SK-N-SH (cell line): ENCODE measurements around the gene CNIH3. TPM values are rescaled to one million over a fixed set of nuclear protein-coding genes. Genes with fewer than 3 reads are reported as not detected.

Experiments
- CTCF ChIA-PET: fragments of 300-600, 350-600 bp; formaldehyde crosslinking; extraction: SDS; loops from one replicate; lab custom pipeline; 2021; lab: Yijun Ruan, JAX
- POLR2A ChIA-PET: fragments of 350-600 bp; sonication (Branson Sonifier 250); formaldehyde crosslinking; extraction: SDS; loops from one replicate; lab custom pipeline; 2020; ENCODE audit warnings: antibody characterized with exemption, inconsistent platforms; lab: Yijun Ruan, JAX
- DNase-seq: peaks from one replicate; pipeline ENCODE4 v3.0.0; 2012
- H2AFZ ChIP-seq: fragments of 200-600 bp; sonication (generic); 2 replicates; pipeline ENCODE4 v1.8.1; 2016; ENCODE audit warnings: antibody characterized with exemption, mild to moderate bottlenecking, low read depth
- H3F3A ChIP-seq: fragments of 200-600 bp; sonication (generic); replicated peaks from 2 replicates; pipeline ENCODE3; 2016; ENCODE audit warnings: antibody characterized with exemption, mild to moderate bottlenecking; ENCODE audit not compliant: insufficient read depth
- H3K27ac ChIP-seq, 2 experiments: fragments of 200-500 bp in 1 of 2; fragments of 200-600 bp in 1 of 2; sonication (Bioruptor generic) in 1 of 2; sonication (generic), shearing (Covaris generic) in 1 of 2; 2 replicates each; pipeline versions ENCODE4 v1.5.1 to v1.6.1; 2014 to 2016; ENCODE audit warnings: low read depth in 2 of 2, inconsistent platforms in 1 of 2, low read length in 1 of 2, mild to moderate bottlenecking in 1 of 2, mixed read lengths in 1 of 2
- H3K27me3 ChIP-seq: fragments of 200-600 bp; sonication (generic), shearing (Covaris generic); 2 replicates; pipeline ENCODE4 v1.6.1; 2016; ENCODE audit warnings: mixed run types; ENCODE audit not compliant: insufficient read depth
- H3K36me3 ChIP-seq, 2 experiments: fragments of 200-500 bp in 1 of 2; fragments of 200-600 bp in 1 of 2; sonication (Bioruptor generic) in 1 of 2; sonication (generic) in 1 of 2; replicated peaks in 1 of 2; 2 replicates each; pipeline versions ENCODE3 to v1.5.1; 2014 to 2016; ENCODE audit warnings: low read length in 1 of 2, mild to moderate bottlenecking in 1 of 2; ENCODE audit not compliant: insufficient read depth in 2 of 2, control insufficient read depth in 1 of 2
- H3K4me1 ChIP-seq, 2 experiments: fragments of 200-500 bp in 1 of 2; fragments of 200-600 bp in 1 of 2; sonication (Bioruptor generic) in 1 of 2; sonication (generic), shearing (Covaris generic) in 1 of 2; 2 replicates each; pipeline versions ENCODE4 v1.5.1 to v1.6.1; 2014 to 2016; ENCODE audit warnings: low read depth in 1 of 2, low read length in 1 of 2, mixed run types in 1 of 2; ENCODE audit not compliant: insufficient read depth in 2 of 2, control insufficient read depth in 1 of 2
- H3K4me2 ChIP-seq: fragments of 200-600 bp; sonication (generic), shearing (Covaris generic); 2 replicates; pipeline ENCODE4 v1.6.1; 2017; ENCODE audit warnings: mixed run types
- H3K4me3 ChIP-seq, 2 experiments: fragments of 200-500 bp in 1 of 2; fragments of 200-600 bp in 1 of 2; sonication (Bioruptor generic) in 1 of 2; sonication (generic), shearing (Covaris generic) in 1 of 2; 2 replicates each; pipeline versions ENCODE4 v1.5.1 to v1.8.1; 2014 to 2016; ENCODE audit warnings: low read depth in 2 of 2, inconsistent platforms in 1 of 2, low read length in 1 of 2, mild to moderate bottlenecking in 1 of 2, mixed read lengths in 1 of 2, moderate library complexity in 1 of 2
- H3K79me2 ChIP-seq: fragments of 200-600 bp; sonication (generic); 2 replicates; pipeline ENCODE4 v1.8.1; 2017; ENCODE audit warnings: mild to moderate bottlenecking; ENCODE audit not compliant: insufficient read depth
- H3K9ac ChIP-seq: fragments of 200-600 bp; sonication (generic); 2 replicates; pipeline ENCODE4 v1.6.1; 2017; ENCODE audit warnings: mixed run types
- H3K9me2 ChIP-seq: fragments of 200-600 bp; sonication (generic); 2 replicates; pipeline ENCODE4 v1.6.1; 2017; ENCODE audit warnings: mixed run types
- H3K9me3 ChIP-seq: fragments of 200-600 bp; sonication (generic); 2 replicates; pipeline ENCODE4 v1.6.1; 2017; ENCODE audit warnings: mixed run types, mild to moderate bottlenecking, moderate library complexity
- H4K20me1 ChIP-seq: fragments of 200-600 bp; sonication (generic); 2 replicates; pipeline ENCODE4 v1.6.1; 2017; ENCODE audit warnings: mild to moderate bottlenecking, mixed run types; ENCODE audit not compliant: insufficient read depth
- ELF1 ChIP-seq: IDR thresholded peaks from 2 replicates; pipeline ENCODE4 v1.4.0; 2012
- EP300 ChIP-seq, 2 experiments: IDR thresholded peaks; 2 replicates each; pipeline versions ENCODE4 v1.4.0 to v1.6.1; 2012; ENCODE audit warnings: borderline replicate concordance in 1 of 2, low read depth in 1 of 2, low read length in 1 of 2
- EZH2phosphoT487 ChIP-seq: fragments of 200-600 bp; sonication (generic); IDR thresholded peaks from 2 replicates; pipeline ENCODE4 v1.6.1; 2017; ENCODE audit warnings: low read depth, mixed run types, mild to moderate bottlenecking, antibody characterized with exemption, moderate library complexity, borderline replicate concordance
- FOXJ3 ChIP-seq: sonication (generic); formaldehyde crosslinking; IDR thresholded peaks from 2 replicates; pipeline ENCODE4 v1.5.1; 2020; ENCODE audit warnings: mild to moderate bottlenecking, missing genetic modification reagents
- GABPA ChIP-seq: IDR thresholded peaks from 2 replicates; pipeline ENCODE4 v1.4.0; 2012; ENCODE audit warnings: low read depth, mild to moderate bottlenecking
- GATA2 ChIP-seq: sonication (generic); formaldehyde crosslinking; IDR thresholded peaks from 2 replicates; pipeline ENCODE4 v1.5.0; 2020; ENCODE audit warnings: mild to moderate bottlenecking, missing genetic modification reagents
- MEF2A ChIP-seq: IDR thresholded peaks from 2 replicates; pipeline ENCODE4 v1.4.0; 2012; ENCODE audit warnings: low read depth, borderline replicate concordance
- MXI1 ChIP-seq: IDR thresholded peaks from 2 replicates; pipeline ENCODE4 v1.6.1; 2012; ENCODE audit warnings: mild to moderate bottlenecking, low read depth, low read length, improper control_type of control experiment
- NRF1 ChIP-seq: IDR thresholded peaks from 2 replicates; pipeline ENCODE4 v1.6.1; 2012; ENCODE audit warnings: low read depth, mild to moderate bottlenecking, low read length
- RFX5 ChIP-seq: IDR thresholded peaks from 2 replicates; pipeline ENCODE4 v1.6.1; 2012; ENCODE audit warnings: mild to moderate bottlenecking, improper control_type of control experiment, low read length
- SIN3A ChIP-seq: IDR thresholded peaks from 2 replicates; pipeline ENCODE4 v1.6.1; 2012; ENCODE audit warnings: low read depth, mild to moderate bottlenecking, low read length, moderate library complexity, borderline replicate concordance
- SMC3 ChIP-seq: IDR thresholded peaks from 2 replicates; pipeline ENCODE4 v1.6.1; 2012; ENCODE audit warnings: low read depth, low read length, improper control_type of control experiment
- WGBS: methylation state at CpG from one replicate; pipeline ENCODE4 v1.1.6; 2017; ENCODE audit warnings: low lambda C conversion rate; 5-methylcytosine and 5-hydroxymethylcytosine counted together
- polyA plus RNA-seq, 3 experiments: library from polyadenylated mRNA; depleted of rRNA; stranded (reverse); fragments of >200 nt; gene quantifications; 2 replicates each; pipeline ENCODE4 v1.2.3, GENCODE V29; 2012
- TF ChIP-seq, protein P1 (sequence below): fragments of 150-350 bp; IDR thresholded peaks from 2 replicates; pipeline ENCODE4 v1.6.1; 2016; ENCODE audit warnings: mild to moderate bottlenecking, low read depth, low read length
- TF ChIP-seq, protein P2 (sequence below): IDR thresholded peaks from 2 replicates; pipeline ENCODE4 v1.4.0; 2012; ENCODE audit warnings: low read depth, borderline replicate concordance
- TF ChIP-seq, protein P3 (sequence below): IDR thresholded peaks from 2 replicates; pipeline ENCODE4; 2012

Gene CNIH3
- polyA plus RNA-seq, 1 of the 3 experiments (the other 2 are of a cell fraction): 18.8 TPM

DNA sequence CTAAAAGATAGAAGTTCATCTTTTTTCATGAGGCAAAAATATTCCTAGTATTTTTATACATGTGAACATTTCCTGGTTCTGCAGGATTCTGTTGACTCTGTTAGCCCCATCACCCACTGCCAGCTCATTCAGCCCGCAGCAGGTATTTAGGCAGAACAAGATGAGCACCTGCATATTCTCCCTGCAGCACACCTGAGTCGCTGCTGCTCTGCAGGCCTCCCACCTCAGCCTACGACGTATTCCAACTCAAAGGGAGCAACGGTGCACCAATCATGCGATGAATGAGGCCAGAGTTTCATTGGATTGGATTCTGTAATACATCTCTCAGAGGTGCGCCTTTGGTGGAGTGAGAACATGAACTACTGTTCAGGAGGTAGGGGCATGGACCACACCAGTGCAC, 87.6 kb downstream of the CNIH3 start (continued):
- TF ChIP-seq MEF2A (no peak), SMC3 (no peak), MXI1 (no peak), EZH2phosphoT487 (no peak), SIN3A (no peak), NRF1 (no peak), RFX5 (no peak), GATA2 (CRISPR knock-in tag) (no peak), FOXJ3 (CRISPR knock-in tag) (no peak)
- TF ChIP-seq, protein P1, sequence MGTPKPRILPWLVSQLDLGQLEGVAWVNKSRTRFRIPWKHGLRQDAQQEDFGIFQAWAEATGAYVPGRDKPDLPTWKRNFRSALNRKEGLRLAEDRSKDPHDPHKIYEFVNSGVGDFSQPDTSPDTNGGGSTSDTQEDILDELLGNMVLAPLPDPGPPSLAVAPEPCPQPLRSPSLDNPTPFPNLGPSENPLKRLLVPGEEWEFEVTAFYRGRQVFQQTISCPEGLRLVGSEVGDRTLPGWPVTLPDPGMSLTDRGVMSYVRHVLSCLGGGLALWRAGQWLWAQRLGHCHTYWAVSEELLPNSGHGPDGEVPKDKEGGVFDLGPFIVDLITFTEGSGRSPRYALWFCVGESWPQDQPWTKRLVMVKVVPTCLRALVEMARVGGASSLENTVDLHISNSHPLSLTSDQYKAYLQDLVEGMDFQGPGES: no peak
- TF ChIP-seq, protein P2, sequence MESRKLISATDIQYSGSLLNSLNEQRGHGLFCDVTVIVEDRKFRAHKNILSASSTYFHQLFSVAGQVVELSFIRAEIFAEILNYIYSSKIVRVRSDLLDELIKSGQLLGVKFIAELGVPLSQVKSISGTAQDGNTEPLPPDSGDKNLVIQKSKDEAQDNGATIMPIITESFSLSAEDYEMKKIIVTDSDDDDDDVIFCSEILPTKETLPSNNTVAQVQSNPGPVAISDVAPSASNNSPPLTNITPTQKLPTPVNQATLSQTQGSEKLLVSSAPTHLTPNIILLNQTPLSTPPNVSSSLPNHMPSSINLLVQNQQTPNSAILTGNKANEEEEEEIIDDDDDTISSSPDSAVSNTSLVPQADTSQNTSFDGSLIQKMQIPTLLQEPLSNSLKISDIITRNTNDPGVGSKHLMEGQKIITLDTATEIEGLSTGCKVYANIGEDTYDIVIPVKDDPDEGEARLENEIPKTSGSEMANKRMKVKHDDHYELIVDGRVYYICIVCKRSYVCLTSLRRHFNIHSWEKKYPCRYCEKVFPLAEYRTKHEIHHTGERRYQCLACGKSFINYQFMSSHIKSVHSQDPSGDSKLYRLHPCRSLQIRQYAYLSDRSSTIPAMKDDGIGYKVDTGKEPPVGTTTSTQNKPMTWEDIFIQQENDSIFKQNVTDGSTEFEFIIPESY: no peak

DNA sequence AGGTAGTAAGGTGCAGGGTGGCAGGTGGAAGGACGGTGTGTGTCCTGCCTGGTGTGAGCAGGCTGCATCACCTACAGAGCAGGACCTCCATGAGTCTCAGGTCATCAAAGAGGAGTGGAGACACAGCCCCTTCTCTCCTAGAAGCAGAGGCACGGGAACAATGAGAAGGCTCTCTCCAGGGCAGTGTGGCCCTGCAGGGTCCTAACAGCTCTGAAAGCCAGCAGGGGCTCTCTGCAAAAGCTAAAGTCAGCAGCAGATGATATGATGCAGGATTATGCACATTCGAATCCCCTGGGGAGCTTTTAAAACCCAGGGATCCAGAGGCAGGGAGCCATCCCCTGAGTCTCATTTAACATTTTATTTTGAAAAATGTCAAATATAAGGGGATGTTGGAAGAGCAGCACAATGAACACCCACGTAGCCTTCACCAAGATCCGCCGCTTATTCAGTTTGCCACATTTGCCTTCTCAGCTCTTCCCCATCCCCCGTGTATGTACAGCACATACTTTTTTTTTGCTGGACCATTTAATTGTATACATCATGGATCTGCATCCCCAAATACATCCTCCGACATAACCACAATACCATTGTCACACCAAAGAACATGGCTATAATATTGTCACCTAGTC, 88.1 kb downstream of the CNIH3 start:
- 77% methylated on average over 7 of the region's 8 CpGs for WGBS
- POLR2A ChIA-PET: no interaction called here
- Histone ChIP-seq H4K20me1 (no peaks in the 10 kb centered on the region), H2AFZ (no peak overlapping the region), H3K4me1 (peaks cover 0 to 16% of the 10 kb centered on the region in 2 experiments; a peak in 3 of 4 replicates), H3K4me2 (no peak overlapping the region), H3K27me3 (no peaks in the 10 kb centered on the region), H3K9ac (no peak overlapping the region), H3K9me2 (no peaks in the 10 kb centered on the region), H3K4me3 (no peak overlapping the region), H3K9me3 (no peaks in the 10 kb centered on the region), H3F3A (no peaks in the 10 kb centered on the region), H3K36me3 (peaks cover 0 to 3% of the 10 kb centered on the region in 2 experiments), H3K79me2 (no peaks in the 10 kb centered on the region; the same call in 1 of the 2 replicates), H3K27ac (no peak overlapping the region)
- CTCF ChIA-PET: interaction anchor here (0.7 to 2.1 kb wide), 2 partner anchors 147 to 219 kb away, joined by 3 to 8 read pairs; no protein-coding TSS in a partner anchor
- TF ChIP-seq, protein P3, sequence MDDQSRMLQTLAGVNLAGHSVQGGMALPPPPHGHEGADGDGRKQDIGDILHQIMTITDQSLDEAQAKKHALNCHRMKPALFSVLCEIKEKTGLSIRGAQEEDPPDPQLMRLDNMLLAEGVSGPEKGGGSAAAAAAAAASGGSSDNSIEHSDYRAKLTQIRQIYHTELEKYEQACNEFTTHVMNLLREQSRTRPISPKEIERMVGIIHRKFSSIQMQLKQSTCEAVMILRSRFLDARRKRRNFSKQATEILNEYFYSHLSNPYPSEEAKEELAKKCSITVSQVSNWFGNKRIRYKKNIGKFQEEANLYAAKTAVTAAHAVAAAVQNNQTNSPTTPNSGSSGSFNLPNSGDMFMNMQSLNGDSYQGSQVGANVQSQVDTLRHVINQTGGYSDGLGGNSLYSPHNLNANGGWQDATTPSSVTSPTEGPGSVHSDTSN: no peak
- TF ChIP-seq GABPA (no peak), ELF1 (no peak), EP300 (IDR thresholded peaks at IDR 0.05; ENCODE audit: borderline replicate concordance in 1 of 2, low read depth in 1 of 2, low read length in 1 of 2) (no peak), SMC3 (no peak)
- DNase-seq: no peak
